ENCODE results near the gene ZP3.
"Not testable (repeated sequence)": the region's sequence is repeated elsewhere in the genome, so short reads cannot be mapped to it uniquely, and the experiment has no call there.

Gene ZP3

GRCh38 chr7:76424413-76425111 lies at the start of gene ZP3:
Gene ZP3, plus strand, starts transcription at chr7:76424950. Its CDS starts 15 bp downstream, at chr7:76424965.
- H3K27me3 Mint-ChIP-seq, result peaks cover 37% of the 10 kb centered on the region
- no peaks in the 10 kb centered on the region for H3K36me3 Mint-ChIP-seq
- peak; percentile 70 for ATAC-seq
- peak within 1 kb of the TSS; percentile 5 for H3K27ac Mint-ChIP-seq
- no peak within 1 kb of the TSS for H3K4me3 Mint-ChIP-seq
- H3K9me3 Mint-ChIP-seq, result no peaks in the 10 kb centered on the region
- H3K4me1 Mint-ChIP-seq, result peaks cover 22% of the 10 kb centered on the region

GRCh38 chr7:76375251-76375650 lies 49.5 kb upstream of the ZP3 start:
- no peak for ATAC-seq
- H3K27ac Mint-ChIP-seq, result no peak overlapping the region
- H3K4me1 Mint-ChIP-seq, result peaks cover 15% of the 10 kb centered on the region
- peaks cover 36% of the 10 kb centered on the region for H3K27me3 Mint-ChIP-seq
- no peaks in the 10 kb centered on the region for H3K9me3 Mint-ChIP-seq
- H3K4me3 Mint-ChIP-seq, result no peak overlapping the region
- no peaks in the 10 kb centered on the region for H3K36me3 Mint-ChIP-seq

- Mint-ChIP-seq H3K27ac (no peak overlapping the region), H3K9me3 (no peaks in the 10 kb centered on the region), H3K36me3 (no peaks in the 10 kb centered on the region), H3K27me3 (peaks cover 21% of the 10 kb centered on the region), H3K4me1 (peaks cover 18% of the 10 kb centered on the region), H3K4me3 (no peak overlapping the region)
- no peak for ATAC-seq
Measured at GRCh38 chr7:76377186-76377918, 47.4 kb upstream of the ZP3 start.

- Mint-ChIP-seq H3K9me3 (no peaks in the 10 kb centered on the region), H3K36me3 (no peaks in the 10 kb centered on the region), H3K4me3 (peak overlapping the region; percentile 71), H3K27ac (peak overlapping the region; percentile 69), H3K27me3 (no peaks in the 10 kb centered on the region), H3K4me1 (peaks cover 18% of the 10 kb centered on the region)
- ATAC-seq, result no peak
Measured at GRCh38 chr7:76380623-76380966, 44.2 kb upstream of the ZP3 start.

GRCh38 chr7:76381814-76382213 lies 42.9 kb upstream of the ZP3 start:
- Mint-ChIP-seq H3K27ac (no peak overlapping the region), H3K4me3 (no peak overlapping the region), H3K27me3 (no peaks in the 10 kb centered on the region), H3K4me1 (peaks cover 18% of the 10 kb centered on the region), H3K9me3 (no peaks in the 10 kb centered on the region), H3K36me3 (no peaks in the 10 kb centered on the region)
- no peak for ATAC-seq

- H3K4me1 Mint-ChIP-seq, result peaks cover 8% of the 10 kb centered on the region
- H3K4me3 Mint-ChIP-seq, result no peak overlapping the region
- no peaks in the 10 kb centered on the region for H3K27me3 Mint-ChIP-seq
- no peaks in the 10 kb centered on the region for H3K36me3 Mint-ChIP-seq
- ATAC-seq, result no peak
- no peak overlapping the region for H3K27ac Mint-ChIP-seq
- no peaks in the 10 kb centered on the region for H3K9me3 Mint-ChIP-seq
Measured at GRCh38 chr7:76383089-76383944, 41.4 kb upstream of the ZP3 start.

- ATAC-seq, result no peak
- Mint-ChIP-seq H3K4me1 (no peaks in the 10 kb centered on the region), H3K27me3 (no peaks in the 10 kb centered on the region), H3K4me3 (no peak overlapping the region), H3K36me3 (no peaks in the 10 kb centered on the region), H3K9me3 (no peaks in the 10 kb centered on the region), H3K27ac (no peak overlapping the region)
Measured at GRCh38 chr7:76386691-76387260, 38.0 kb upstream of the ZP3 start.

GRCh38 chr7:76387789-76388188 lies 37.0 kb upstream of the ZP3 start:
- not testable (repeated sequence) for H3K9me3 Mint-ChIP-seq, H3K27ac Mint-ChIP-seq, H3K4me3 Mint-ChIP-seq, ATAC-seq, H3K27me3 Mint-ChIP-seq, H3K4me1 Mint-ChIP-seq, H3K36me3 Mint-ChIP-seq

- no peaks in the 10 kb centered on the region for H3K27me3 Mint-ChIP-seq
- H3K27ac Mint-ChIP-seq, result peak overlapping the region; percentile 13
- no peak for ATAC-seq
- no peaks in the 10 kb centered on the region for H3K9me3 Mint-ChIP-seq
- H3K4me1 Mint-ChIP-seq, result peaks cover 19% of the 10 kb centered on the region
- no peaks in the 10 kb centered on the region for H3K36me3 Mint-ChIP-seq
- no peak overlapping the region for H3K4me3 Mint-ChIP-seq
Measured at GRCh38 chr7:76390092-76390491, 34.7 kb upstream of the ZP3 start.

GRCh38 chr7:76392531-76393115 lies 32.1 kb upstream of the ZP3 start:
- peak overlapping the region; percentile 88 for H3K4me3 Mint-ChIP-seq
- H3K4me1 Mint-ChIP-seq, result peaks cover 21% of the 10 kb centered on the region

GRCh38 chr7:76393116-76394031 lies 31.4 kb upstream of the ZP3 start:
- Mint-ChIP-seq H3K27ac (peak overlapping the region; percentile 91), H3K9me3 (no peaks in the 10 kb centered on the region), H3K4me1 (peaks cover 28% of the 10 kb centered on the region)

More at GRCh38 chr7:76392531-76393115, 32.1 kb upstream of the ZP3 start:
- H3K9me3 Mint-ChIP-seq, result no peaks in the 10 kb centered on the region
- H3K27ac Mint-ChIP-seq, result peak overlapping the region; percentile 91
- ATAC-seq, result no peak
- no peaks in the 10 kb centered on the region for H3K36me3 Mint-ChIP-seq
- H3K27me3 Mint-ChIP-seq, result no peaks in the 10 kb centered on the region

GRCh38 chr7:76394957-76395356 lies 29.8 kb upstream of the ZP3 start:
- Mint-ChIP-seq H3K36me3 (no peaks in the 10 kb centered on the region), H3K9me3 (no peaks in the 10 kb centered on the region), H3K4me3 (peak overlapping the region; percentile 26), H3K27me3 (no peaks in the 10 kb centered on the region), H3K4me1 (peaks cover 28% of the 10 kb centered on the region), H3K27ac (no peak overlapping the region)
- no peak for ATAC-seq

More at GRCh38 chr7:76393116-76394031, 31.4 kb upstream of the ZP3 start:
- ATAC-seq, result peak; percentile 93
- H3K36me3 Mint-ChIP-seq, result no peaks in the 10 kb centered on the region
- H3K27me3 Mint-ChIP-seq, result no peaks in the 10 kb centered on the region
- H3K4me3 Mint-ChIP-seq, result peak overlapping the region; percentile 88

GRCh38 chr7:76395605-76395964 lies 29.2 kb upstream of the ZP3 start:
- not testable (repeated sequence) for ATAC-seq, H3K4me3 Mint-ChIP-seq, H3K27me3 Mint-ChIP-seq, H3K9me3 Mint-ChIP-seq, H3K27ac Mint-ChIP-seq, H3K36me3 Mint-ChIP-seq
- H3K4me1 Mint-ChIP-seq, result peaks cover 28% of the 10 kb centered on the region

All from stimulated activated memory B cell treated with anti-CD40 and anti-IgM and Interleukin-4, amounts not matched to agents 10 μg/mL and 1 μg/mL and 100 μg/mL, for 72 hours (primary cell).